ENCODE measurements around the gene GALNTL6. TPM values are rescaled to one million over a fixed set of nuclear protein-coding genes. Genes with fewer than 3 reads are reported as not detected.
"Not testable (repeated sequence)": the region's sequence is repeated elsewhere in the genome, so short reads cannot be mapped to it uniquely, and the experiment has no call there.

GALNTL6 gene
- polyA plus RNA-seq, 3 donors: 0.79 to 1.5 (median 1.0) TPM

DNA sequence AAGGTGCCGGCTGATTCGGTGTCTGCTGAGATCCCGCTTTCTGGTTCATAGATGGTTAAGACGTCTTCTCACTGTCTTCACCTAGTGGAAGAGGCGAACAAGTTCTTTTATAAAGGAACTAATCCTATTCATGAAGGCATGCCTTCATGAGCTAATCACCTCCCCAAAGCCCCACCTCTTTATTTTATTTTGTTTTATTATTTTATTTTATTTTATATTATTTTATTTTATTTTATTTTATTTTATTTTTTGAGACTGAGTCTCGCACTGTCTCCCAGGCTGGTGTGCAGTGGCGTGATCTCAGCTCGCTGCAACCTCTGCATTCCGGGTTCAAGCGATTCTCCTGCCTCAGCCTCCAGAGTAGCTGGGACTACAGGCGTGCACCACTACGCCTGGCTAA, 615.8 kb downstream of the GALNTL6 start:
- DNase-seq (ENCODE audit: extremely low read depth in 1 of 11, low read depth in 9 of 11, low spot score in 4 of 11): not testable (repeated sequence)

DNA sequence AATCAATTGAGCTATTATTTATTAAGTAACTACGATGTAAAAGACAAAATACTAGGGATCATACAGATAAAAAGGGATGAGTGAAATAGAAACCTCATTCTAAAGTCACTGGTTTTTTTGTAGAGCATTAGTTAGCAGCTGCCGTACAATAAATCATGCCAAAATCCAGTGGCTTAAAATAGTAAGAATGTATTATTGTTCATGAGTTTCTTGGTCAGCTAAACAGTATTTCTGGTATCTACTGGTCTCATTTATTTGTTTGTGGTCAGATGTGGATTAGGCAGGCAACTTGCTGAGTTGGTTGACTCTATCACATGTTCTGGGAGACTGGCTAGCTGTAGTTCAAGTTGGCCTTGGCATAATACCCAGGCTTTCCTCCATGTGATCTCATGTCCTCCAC, 667.3 kb downstream of the GALNTL6 start:
- no peak for DNase-seq (ENCODE audit: extremely low read depth in 1 of 11, low read depth in 9 of 11, low spot score in 4 of 11)

DNA sequence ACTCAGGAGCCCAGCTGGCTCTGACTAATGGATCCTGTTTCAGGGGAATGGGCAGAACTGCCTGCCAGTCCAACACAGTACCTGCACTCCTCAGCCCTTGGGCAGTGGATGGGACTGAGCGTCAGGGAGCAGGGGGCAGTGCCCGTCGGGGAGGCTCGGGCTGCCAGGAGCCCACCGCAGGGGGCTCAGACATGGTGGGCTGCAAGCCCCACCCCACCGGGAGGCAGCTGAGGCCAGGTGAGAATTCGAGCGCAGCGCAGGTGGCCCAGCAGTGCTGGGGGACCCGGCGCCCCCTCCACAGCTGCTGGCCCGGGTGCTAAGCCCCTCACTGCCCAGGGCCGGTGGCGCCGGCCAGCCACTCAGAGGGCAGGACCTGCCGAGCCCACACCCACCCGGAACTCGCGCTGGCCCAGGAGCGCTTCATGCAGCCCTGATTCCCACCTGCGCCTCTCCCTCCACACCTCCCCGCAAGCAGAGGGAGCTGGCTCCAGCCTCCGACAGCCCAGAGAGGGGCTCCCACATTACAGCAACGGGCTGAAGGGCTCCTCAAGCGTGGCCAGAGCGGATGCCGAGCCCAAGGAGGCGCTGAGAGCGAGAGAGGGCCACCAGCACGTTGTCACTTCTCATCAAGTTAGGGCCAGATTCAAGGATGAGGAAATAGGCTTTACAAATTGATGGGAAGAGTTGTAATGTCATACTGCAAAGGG, 668.8 kb downstream of the GALNTL6 start:
- DNase-seq (ENCODE audit: extremely low read depth in 1 of 11, low read depth in 9 of 11, low spot score in 4 of 11): no peak

DNA sequence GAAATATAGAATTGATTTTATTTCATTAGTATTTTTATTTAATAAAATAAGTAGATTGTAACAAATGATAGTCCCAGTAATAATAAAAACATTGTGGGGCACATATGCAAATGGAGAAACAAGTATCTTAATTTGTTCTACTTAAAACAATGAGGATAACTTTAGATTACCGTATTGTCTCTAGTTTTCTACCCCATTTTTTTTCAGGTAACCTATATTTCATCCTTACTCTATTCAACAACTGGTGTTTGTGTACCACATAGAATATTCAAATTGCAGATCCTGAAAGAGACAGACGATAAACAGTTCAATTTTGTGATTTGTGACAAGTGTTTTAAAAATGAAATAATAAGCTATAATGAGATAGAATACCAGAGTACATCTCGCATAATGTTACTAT, 671.8 kb downstream of the GALNTL6 start:
- DNase-seq (ENCODE audit: extremely low read depth in 1 of 11, low read depth in 9 of 11, low spot score in 4 of 11): no peak

DNA sequence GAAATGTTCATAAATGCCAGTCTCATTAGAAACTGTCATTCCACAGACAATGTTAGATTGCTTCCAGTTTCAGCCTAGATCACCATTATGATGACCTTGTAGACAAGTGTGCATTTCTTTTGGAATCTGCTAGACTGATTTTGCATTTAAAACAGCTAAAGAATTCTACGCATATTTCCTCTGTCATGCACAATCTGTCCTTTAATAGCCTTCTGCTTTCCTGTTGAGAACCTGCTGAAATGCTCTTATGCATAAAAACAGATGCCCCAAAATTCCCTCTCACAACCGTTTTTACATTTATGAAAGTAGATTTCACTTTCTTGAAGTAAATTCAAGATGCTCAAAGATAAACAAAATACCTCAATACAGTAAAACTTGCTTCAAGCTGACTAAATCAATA, 673.3 kb downstream of the GALNTL6 start:
- DNase-seq (ENCODE audit: extremely low read depth in 1 of 11, low read depth in 9 of 11, low spot score in 4 of 11): no peak

DNA sequence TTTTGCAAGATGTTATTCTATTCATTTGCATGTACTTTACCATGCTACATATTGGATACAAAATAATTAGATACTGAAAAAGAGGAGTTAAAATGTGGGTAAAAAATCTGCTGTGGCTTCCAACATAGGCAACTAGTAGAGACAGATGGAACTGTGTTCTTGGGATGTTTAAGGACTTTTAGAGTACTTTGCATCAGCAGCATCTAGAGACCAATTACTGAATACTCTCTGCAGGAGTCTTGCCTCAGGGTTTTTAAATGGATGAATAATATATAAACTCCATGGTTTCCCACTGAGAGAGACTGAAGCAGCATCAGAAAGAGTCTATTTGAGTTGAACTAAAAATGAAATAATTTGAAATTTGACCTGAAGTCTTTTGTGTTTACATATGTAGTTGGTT, 676.7 kb downstream of the GALNTL6 start:
- DNase-seq (ENCODE audit: extremely low read depth in 1 of 11, low read depth in 9 of 11, low spot score in 4 of 11): no peak

DNA sequence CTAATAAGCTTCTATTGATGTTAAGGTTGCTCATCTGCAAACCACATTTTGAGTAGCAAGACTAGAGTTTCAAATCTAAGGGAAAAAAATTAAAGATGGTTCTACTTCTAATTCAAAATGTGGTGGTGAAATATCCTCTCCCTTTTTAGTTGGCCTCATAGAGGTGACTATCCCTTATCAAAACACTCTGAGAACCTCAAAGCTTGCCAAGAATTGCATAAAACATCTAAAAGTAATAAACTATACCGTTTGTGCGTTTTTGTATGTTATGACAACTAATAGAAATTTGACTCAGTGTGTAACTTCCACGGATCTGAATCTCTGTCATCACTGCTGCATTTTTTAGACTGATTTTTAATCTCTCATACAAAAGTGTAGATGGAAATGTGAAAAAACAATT, 682.6 kb downstream of the GALNTL6 start:
- DNase-seq (ENCODE audit: extremely low read depth in 1 of 11, low read depth in 9 of 11, low spot score in 4 of 11): no peak

DNA sequence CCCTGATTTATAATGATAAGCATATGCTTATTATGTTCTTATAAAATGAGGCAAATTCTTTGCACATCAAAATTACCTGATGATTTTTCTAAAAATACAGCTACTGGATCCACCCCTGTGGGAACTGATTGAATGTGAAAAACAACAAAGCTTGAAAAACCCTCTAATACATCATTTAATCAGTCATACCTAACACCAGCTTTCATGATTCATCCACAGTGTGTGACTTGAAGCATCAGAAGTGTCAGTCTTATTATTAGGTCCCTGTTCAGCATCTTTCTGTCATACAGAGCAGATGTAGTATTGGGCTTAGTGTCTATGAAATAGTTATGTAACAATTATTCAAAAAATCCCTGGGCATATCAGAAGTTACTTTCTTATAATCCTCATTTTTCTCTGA, 684.1 kb downstream of the GALNTL6 start:
- no peak for DNase-seq (ENCODE audit: extremely low read depth in 1 of 11, low read depth in 9 of 11, low spot score in 4 of 11)

DNA sequence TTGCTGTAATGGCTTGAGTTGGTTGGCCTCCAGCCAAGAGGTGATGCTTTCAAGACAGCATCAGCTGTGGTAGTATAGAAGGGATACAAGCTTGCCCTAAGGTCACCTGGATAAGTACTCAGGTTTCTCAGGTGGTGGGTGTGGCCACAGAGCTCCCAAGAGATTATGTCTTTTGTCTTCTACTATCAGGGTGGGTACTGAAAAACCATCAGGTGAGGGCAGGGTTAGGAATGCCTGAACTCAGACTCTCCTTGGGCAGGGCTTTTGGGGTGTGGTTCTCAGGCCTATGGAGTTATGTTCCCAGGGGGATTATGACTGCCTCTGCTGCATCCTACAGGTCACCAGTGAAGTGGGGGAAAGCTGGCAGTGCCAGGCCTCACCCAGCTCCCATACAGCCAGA, 700.8 kb downstream of the GALNTL6 start:
- no peak for DNase-seq (ENCODE audit: extremely low read depth in 1 of 11, low read depth in 9 of 11, low spot score in 4 of 11)

DNA sequence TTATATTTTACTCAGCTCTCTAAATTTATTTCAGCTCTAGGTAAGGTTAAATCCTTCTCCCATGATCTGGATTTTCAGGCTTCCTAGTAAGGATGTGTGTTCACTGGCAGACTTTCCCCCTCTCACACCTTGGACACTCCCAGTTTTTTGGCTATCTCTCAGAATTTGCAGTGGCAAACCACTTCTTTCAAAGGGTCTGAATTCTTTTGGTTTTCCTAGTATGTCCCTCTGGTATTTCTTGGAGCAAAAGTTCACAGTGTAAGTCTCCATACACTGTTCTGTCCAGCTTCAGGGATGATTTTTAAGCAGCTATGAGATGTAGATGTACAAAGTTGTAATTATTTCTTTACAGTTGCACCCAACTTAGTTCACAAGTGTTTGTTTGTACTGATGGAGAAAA, 701.6 kb downstream of the GALNTL6 start:
- no peak for DNase-seq (ENCODE audit: extremely low read depth in 1 of 11, low read depth in 9 of 11, low spot score in 4 of 11)

DNA sequence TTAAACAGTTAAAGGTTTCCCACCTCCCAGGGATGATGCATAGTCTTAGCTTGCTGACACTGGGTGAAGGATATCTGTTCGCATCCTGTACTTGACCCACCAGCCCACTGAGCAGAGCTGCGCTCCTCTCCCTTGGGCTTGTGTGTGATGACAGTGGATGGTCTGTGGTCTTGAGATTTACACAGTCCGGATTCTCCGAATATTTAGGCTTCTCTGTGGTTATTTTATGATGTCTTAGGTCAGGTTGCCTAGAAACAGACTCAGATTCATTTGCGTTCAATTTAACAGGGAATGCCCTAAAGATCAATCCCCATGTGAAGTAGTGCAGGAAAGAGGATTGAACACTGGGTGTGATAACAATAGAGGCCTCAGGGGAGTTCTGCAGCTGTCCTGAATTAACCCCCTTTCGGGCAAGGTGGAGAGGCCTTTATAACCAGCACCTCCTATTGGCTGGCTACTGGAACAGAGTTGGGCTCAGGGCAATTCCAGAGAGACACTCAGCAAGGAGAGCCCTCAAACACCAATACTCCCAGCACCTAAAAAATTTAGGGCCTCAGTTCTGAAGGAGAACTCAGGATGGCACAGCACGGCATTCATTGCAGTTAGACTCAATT, 702.2 kb downstream of the GALNTL6 start:
- DNase-seq (ENCODE audit: extremely low read depth in 1 of 11, low read depth in 9 of 11, low spot score in 4 of 11): no peak

DNA sequence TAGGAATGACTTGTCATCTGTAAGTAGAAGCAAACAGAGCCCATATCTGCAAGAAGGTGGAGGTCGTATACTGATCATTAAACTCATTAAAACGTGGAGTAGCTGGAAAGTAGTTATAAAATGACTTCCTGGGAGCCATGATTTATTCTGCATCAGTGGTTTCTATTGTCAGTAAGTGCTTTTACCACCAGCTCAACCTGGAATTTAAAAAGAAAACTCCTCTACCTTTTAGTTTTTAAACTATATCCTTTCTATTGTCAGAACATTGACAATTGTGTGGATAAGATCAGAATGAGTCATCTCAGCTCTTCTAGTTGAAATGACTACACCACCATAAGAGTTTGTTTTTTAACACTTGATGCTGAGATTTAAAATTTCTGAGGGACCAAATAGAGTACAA, 704.2 kb downstream of the GALNTL6 start:
- no peak for DNase-seq (ENCODE audit: extremely low read depth in 1 of 11, low read depth in 9 of 11, low spot score in 4 of 11)

DNA sequence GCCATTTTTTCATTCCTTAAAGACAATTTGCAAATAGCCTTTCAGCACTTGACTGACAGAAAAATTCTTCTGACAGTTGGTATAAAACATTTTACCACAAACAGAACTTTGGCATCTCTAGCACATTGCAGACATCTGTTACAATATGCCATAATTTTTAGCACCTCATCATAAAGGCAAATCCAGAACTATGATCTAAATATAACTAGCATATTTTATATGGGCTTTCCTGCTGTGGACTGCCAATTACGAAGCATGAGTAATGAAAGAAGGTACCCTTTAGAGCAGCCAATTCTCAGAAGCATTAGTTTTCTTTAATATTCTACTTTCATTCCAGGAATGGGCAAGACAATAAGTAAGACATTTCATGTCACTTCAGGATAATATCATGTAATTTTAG, 708.0 kb downstream of the GALNTL6 start:
- DNase-seq (ENCODE audit: extremely low read depth in 1 of 11, low read depth in 9 of 11, low spot score in 4 of 11): no peak

DNA sequence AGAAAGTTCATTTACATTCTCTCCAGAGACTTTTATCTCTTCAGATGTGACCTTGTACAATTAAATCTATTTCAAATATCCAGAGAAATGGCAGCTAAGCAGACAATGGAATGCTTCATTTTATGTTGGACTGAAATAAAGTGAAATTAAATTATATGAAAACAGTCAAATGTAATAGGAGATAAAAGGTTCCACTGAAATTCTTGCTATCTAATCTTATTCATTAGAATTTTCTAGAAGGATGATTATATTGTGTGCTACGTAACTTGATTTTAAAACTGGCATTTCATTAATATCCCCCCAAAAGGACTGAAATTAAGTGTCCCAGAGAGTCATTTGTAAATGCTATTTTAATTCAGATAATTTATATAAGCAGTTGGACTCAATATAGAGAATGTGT, 708.5 kb downstream of the GALNTL6 start:
- no peak for DNase-seq (ENCODE audit: extremely low read depth in 1 of 11, low read depth in 9 of 11, low spot score in 4 of 11)

DNA sequence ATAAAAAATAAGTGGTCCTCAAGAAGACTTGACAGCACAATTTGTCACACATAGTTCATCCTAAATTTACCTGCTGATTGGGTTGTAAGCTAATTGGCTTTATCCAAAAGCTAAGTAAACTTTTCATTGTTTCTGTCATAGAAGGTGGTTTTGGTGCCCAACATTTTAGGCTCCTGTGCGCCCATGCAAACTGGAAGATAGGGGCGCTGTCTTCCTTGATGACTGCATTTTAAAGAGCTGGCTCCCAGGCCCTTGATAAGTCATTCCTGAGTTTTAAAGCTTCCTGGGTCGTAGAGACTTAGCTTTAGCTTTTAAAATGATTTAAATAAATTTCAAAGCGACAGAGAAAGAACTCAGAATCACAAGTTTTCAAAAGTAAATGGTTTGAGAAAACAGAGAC, 730.0 kb downstream of the GALNTL6 start:
- DNase-seq (ENCODE audit: extremely low read depth in 1 of 11, low read depth in 9 of 11, low spot score in 4 of 11): no peak

DNA sequence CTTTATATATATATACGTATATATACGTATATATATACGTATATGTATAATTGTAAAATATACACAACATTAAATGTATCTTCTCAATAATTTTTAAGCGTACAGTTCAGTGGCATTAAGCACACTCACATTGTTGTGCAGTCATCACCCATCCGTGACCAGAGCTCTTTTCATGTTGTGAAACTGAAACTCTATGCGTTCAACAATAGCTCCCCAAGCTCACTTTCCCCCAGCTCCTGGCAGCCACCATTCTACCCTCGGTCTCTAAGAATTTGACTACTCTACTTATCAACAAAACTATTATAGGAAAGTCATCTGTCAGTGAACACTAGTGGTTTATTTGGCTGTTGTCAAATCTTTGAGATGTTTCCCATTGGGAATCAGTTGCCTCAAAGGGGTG, 733.6 kb downstream of the GALNTL6 start:
- no peak for DNase-seq (ENCODE audit: extremely low read depth in 1 of 11, low read depth in 9 of 11, low spot score in 4 of 11)

DNA sequence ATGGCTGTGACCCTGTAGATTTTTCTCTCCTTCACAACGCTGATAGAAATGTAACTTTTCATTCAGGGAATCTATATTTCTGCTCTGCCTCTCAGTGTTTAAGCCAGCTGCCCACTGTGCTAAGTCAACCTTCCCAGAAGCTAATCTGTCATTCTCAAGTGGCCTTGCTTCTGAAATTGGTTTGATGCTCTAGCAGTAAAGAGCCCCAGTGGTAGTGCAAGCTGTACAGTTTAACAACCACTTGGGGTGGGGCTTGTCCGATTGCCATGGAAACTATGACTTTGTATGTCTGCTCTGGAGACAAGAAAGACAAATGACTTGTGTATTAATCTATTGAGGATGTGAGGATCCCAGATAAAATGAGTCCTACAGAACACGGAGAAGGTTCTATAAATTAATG, 734.5 kb downstream of the GALNTL6 start:
- DNase-seq (ENCODE audit: extremely low read depth in 1 of 11, low read depth in 9 of 11, low spot score in 4 of 11): no peak

DNA sequence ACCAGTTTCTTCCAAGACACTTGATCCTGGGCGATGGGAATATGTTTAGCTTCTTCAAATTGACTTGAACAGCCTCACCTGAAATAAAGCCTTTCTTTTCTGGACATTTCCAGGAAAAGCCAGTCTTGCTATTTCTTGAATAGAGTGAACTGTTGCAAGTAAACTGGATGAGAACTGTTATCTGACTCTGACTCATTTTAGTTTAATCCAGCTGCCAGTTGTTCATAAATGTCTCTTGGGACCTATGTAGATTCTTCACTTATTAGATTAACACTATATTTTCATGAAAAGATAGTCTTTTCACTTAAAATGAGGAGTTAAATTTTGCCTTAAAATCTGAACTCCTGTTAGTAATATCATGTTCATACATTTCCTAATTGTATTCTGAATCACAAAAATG, 740.0 kb downstream of the GALNTL6 start:
- DNase-seq (ENCODE audit: extremely low read depth in 1 of 11, low read depth in 9 of 11, low spot score in 4 of 11): no peak

DNA sequence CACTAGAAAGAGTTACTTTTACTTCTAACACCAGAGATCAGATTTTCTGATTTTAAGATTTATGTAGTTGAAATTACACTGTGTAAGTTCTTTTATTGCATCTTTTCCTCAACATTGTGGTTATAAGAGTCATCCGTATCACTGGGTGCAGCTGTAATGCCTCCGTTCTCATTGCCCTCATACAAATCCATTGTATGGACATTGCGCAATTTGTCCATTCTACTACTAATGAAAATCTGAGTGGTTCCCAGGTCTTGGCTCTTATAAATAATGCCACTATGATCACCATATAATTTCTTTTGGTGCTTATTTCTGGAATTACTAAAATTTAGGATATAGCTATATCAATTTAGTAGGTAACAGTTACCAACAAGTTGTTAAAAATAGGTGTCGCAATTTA, 741.4 kb downstream of the GALNTL6 start:
- no peak for DNase-seq (ENCODE audit: extremely low read depth in 1 of 11, low read depth in 9 of 11, low spot score in 4 of 11)

DNA sequence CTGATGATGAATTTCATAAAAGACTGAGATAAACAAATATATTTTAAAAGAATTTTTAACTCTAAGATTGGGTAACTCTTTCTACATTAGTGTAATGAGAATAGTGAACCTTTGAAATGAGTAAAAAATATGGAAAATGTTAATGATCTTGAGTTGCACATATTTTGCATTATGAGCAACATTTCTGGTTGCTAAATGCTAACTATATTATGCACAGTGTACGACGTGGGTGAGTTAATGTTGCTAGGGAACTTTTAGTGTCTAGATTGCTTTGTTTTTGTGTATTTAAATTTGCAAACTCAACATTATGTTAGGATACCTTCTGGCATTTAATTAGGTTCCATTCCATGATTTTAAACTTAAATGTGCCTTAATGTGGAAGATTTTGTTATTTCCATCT, 742.5 kb downstream of the GALNTL6 start:
- DNase-seq (ENCODE audit: extremely low read depth in 1 of 11, low read depth in 9 of 11, low spot score in 4 of 11): no peak

DNA sequence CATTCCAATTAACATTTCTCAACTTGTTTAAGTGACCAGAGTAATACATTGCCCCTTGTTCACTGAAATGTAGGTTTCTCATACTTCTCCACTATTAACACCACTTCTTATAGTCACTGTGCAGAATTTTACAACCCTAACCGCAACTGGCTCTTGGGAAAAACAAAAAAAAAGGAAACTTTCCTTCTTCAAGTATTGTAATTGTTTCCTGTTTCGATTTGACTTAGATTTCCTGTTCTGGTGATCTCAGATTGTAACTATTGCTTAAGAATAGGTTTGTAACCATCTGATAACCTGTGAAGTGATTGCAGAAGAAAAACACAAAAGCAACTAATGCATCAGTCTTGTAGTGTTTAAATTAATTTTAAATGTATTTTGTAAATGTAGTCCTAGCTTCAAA, 760.7 kb downstream of the GALNTL6 start:
- DNase-seq (ENCODE audit: extremely low read depth in 1 of 11, low read depth in 9 of 11, low spot score in 4 of 11): no peak

All from renal cortex interstitium (tissue), 11 donors.